Glutamatergic neuron (in vitro differentiated cells): ENCODE data around the gene RPS21. TPM values are rescaled to one million over a fixed set of nuclear protein-coding genes. Genes with fewer than 3 reads are reported as not detected.

Source experiments
- DNase-seq: peaks from one replicate; pipeline ENCODE4 v3.0.0; 2022
- H3K27ac Mint-ChIP-seq: one replicate; pipeline ENCODE4 v1.8.0; 2020; ENCODE audit warnings: mild to moderate bottlenecking, mixed read lengths, inconsistent platforms; ENCODE audit not compliant: unreplicated experiment
- H3K27me3 Mint-ChIP-seq: one replicate; pipeline ENCODE4 v1.8.0; 2020; ENCODE audit warnings: mild to moderate bottlenecking, moderate library complexity, mixed read lengths, inconsistent platforms; ENCODE audit not compliant: unreplicated experiment
- H3K36me3 Mint-ChIP-seq: one replicate; pipeline ENCODE4 v1.8.0; 2020; ENCODE audit warnings: mild to moderate bottlenecking, mixed read lengths, inconsistent platforms; ENCODE audit not compliant: unreplicated experiment
- H3K4me1 Mint-ChIP-seq: one replicate; pipeline ENCODE4 v1.8.0; 2020; ENCODE audit warnings: mild to moderate bottlenecking, low read depth, mixed read lengths, inconsistent platforms; ENCODE audit not compliant: unreplicated experiment
- H3K4me3 Mint-ChIP-seq: one replicate; pipeline ENCODE4 v1.8.0; 2020; ENCODE audit warnings: mild to moderate bottlenecking, mixed read lengths, inconsistent platforms; ENCODE audit not compliant: unreplicated experiment
- H3K9me3 Mint-ChIP-seq: one replicate; pipeline ENCODE4 v1.8.0; 2020; ENCODE audit warnings: mild to moderate bottlenecking, moderate library complexity, mixed read lengths, inconsistent platforms; ENCODE audit not compliant: unreplicated experiment
- CTCF ChIP-seq: fragments of 200-600 bp; sonication (generic); IDR thresholded peaks from one replicate; pipeline ENCODE4 v1.5.0; 2021; ENCODE audit not compliant: partially characterized antibody, unreplicated experiment
- total RNA-seq: library from RNA; stranded (reverse); fragmentation: NEBNext Ultra II Directional; extraction: Animal tissue kit (Norgen Biotek cat#: 25700); gene quantifications from one replicate; pipeline ENCODE4 v1.2.1, GENCODE V29; 2021; ENCODE audit not compliant: unreplicated experiment

RPS21 gene
- total RNA-seq, 1 donor from 2014 or later = 829 TPM

- DNase-seq = no peak
- H3K4me3 Mint-ChIP-seq = no peak overlapping the region
- no peaks in the 10 kb centered on the region for H3K36me3 Mint-ChIP-seq
- H3K9me3 Mint-ChIP-seq = peaks cover 6% of the 10 kb centered on the region
- H3K4me1 Mint-ChIP-seq = no peaks in the 10 kb centered on the region
- peaks cover 4% of the 10 kb centered on the region for H3K27me3 Mint-ChIP-seq
- TF ChIP-seq CTCF = no peak
- no peak overlapping the region for H3K27ac Mint-ChIP-seq
These were observed 31.2 kb downstream of the RPS21 start for GRCh38 chr20:62417981-62418708.

DNA sequence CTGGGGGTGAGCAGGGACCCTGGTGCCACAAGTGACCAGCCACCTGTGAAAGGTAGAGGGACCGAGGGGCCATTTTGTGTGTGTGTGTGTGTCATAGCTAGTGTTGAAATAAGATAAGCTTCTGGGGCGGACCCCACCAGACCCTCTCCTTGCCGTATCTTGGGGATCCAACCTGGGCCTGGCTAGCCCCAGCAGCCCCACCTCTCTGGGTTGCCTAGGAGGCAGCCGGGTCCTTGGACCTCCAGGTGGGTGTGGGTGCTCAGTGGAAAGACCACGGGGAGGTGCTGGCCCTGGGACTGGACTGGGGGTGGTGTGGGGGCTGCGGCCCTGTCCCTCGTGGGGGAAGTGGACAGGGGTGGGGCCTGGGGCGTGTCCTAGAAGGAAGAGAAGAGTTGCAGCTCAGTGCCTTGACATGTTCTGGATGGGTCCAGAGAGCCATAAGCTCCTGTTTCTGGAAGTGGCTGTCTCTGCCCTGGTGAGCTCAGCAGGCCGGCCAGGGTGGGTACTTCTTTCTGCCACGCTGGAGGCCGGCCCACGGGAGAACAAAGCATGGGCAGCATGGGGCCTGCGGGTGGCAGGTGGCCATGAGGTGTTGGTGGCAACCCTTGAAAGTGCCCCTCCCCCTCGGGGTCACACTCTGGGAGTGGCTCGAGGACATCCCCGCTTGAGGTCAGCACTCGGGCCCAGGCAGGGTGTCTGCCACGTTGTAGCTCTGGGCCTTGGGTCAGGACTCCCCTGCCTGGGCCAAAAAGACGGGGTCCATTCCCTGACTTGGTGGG, 32.0 kb downstream of the RPS21 start:
- DNase-seq = no peak
- no peaks in the 10 kb centered on the region for H3K36me3 Mint-ChIP-seq
- no peak overlapping the region for H3K4me3 Mint-ChIP-seq
- H3K27me3 Mint-ChIP-seq = peaks cover 4% of the 10 kb centered on the region
- no peak for TF ChIP-seq CTCF
- H3K9me3 Mint-ChIP-seq = peaks cover 6% of the 10 kb centered on the region
- H3K27ac Mint-ChIP-seq = no peak overlapping the region
- no peaks in the 10 kb centered on the region for H3K4me1 Mint-ChIP-seq

DNA sequence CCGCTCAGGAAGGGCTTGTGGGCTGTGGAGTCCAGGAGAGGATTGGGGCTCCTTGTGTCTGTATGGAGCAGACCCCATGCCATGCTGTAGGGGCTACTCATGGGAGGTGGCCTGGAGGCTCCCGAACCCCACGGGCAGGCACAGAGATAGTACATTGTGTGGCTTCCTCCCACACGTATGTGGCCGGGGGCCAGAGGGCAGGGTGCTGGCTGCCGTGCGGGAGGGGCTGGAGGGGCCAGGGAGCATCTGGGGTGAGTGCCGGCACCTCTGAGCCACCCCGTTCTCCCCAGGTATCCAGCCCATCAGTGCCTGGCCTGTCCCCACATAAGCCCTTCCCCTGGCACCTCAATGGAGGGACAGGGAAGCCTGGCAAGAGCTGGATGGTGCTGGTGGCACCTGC, 32.9 kb downstream of the RPS21 start:
- no peaks in the 10 kb centered on the region for H3K4me1 Mint-ChIP-seq
- H3K27ac Mint-ChIP-seq = no peak overlapping the region
- TF ChIP-seq CTCF = no peak
- no peak for DNase-seq
- peaks cover 4% of the 10 kb centered on the region for H3K27me3 Mint-ChIP-seq
- H3K9me3 Mint-ChIP-seq = peaks cover 6% of the 10 kb centered on the region
- H3K4me3 Mint-ChIP-seq = no peak overlapping the region
- no peaks in the 10 kb centered on the region for H3K36me3 Mint-ChIP-seq

DNA sequence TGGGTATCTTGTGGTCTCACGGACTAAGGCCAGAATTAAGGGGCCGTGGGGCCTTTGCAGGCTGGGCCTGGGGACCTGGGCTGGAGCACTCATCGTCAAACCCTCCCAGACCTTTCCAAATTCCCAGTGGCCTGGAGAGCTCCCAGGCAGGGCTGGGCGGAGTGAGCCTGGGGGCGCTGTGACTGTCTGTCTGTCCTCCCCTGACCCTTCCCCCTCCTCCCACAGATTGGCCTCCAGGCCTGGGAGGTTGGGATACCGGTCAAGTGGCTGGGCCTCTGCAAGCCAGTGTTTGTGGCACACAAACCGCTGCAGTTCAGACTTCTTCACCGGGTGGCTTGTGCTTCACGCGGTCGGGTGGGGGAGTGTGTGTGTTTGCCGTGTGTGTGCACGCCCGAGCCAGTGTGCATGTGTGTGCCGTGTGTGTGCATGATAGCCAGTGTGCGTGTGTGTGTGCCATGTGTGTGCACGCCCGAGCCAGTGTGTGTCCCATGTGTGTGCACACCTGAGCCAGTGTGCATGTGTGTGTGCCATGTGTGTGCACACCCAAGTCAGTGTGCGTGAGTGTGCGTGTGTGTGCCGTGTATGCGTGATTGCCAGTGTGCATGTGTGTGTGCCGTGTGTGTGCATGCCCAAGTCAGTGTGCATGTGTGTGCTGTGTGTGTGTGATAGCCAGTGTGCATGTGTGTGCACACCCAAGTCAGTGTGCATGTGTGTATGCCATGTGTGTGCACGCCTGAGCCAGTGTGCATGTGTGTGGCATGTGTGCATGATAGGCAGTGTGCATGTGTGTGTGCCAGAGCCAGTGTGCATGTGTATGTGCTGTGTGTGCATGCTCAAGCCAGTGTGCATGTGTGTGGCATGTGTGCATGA, 34.2 kb downstream of the RPS21 start:
- H3K4me1 Mint-ChIP-seq = no peaks in the 10 kb centered on the region
- H3K9me3 Mint-ChIP-seq = peaks cover 6% of the 10 kb centered on the region
- H3K27ac Mint-ChIP-seq = no peak overlapping the region

More for the DNA sequence above, 34.2 kb downstream of the RPS21 start:
- Mint-ChIP-seq H3K27me3 (peaks cover 4% of the 10 kb centered on the region), H3K36me3 (no peaks in the 10 kb centered on the region), H3K4me3 (no peak overlapping the region)
- TF ChIP-seq CTCF = no peak
- no peak for DNase-seq
